HEK293 (cell line): ENCODE measurements around the gene NMNAT3.

Source experiments
- CTCF ChIA-PET: fragments of 350-600 bp; formaldehyde crosslinking; extraction: SDS; loops from one replicate; lab custom pipeline; 2021; ENCODE audit warnings: antibody characterized with exemption; lab: Yijun Ruan, JAX
- POLR2A ChIA-PET: fragments of 300-600 bp; formaldehyde crosslinking; extraction: SDS; loops from one replicate; lab custom pipeline; 2020; ENCODE audit warnings: antibody characterized with exemption, inconsistent platforms; lab: Yijun Ruan, JAX
- H3K27ac ChIP-seq: fragments of 200-500 bp; sonication (Bioruptor generic); 2 replicates; pipeline ENCODE4 v1.5.1; 2014; ENCODE audit warnings: low read depth, low read length, control low read depth, inconsistent platforms; ENCODE audit errors: extremely low read depth
- H3K36me3 ChIP-seq, 2 experiments: fragments of 200-500 bp in 1 of 2; sonication (Bioruptor generic) in 1 of 2; 1 replicate in 1 of 2; 2 replicates in 1 of 2; pipeline ENCODE4 v1.5.1; 2014 to 2017; ENCODE audit warnings: inconsistent platforms in 2 of 2, low read length in 2 of 2; ENCODE audit not compliant: control insufficient read depth in 2 of 2, insufficient read depth in 1 of 2
- H3K4me1 ChIP-seq: fragments of 200-500 bp; sonication (Bioruptor generic); 2 replicates; pipeline ENCODE4 v1.5.1; 2014; ENCODE audit warnings: mild to moderate bottlenecking, low read length, inconsistent platforms; ENCODE audit not compliant: control insufficient read depth, insufficient read depth
- H3K4me3 ChIP-seq: 2 replicates; pipeline ENCODE4 v1.5.1; 2011; ENCODE audit warnings: low read depth, mild to moderate bottlenecking, control low read depth, low read length, moderate library complexity
- H3K9me3 ChIP-seq: fragments of 200-500 bp; sonication (Bioruptor generic); 2 replicates; pipeline ENCODE4 v1.5.1; 2014; ENCODE audit warnings: low read depth, low read length, inconsistent platforms; ENCODE audit not compliant: control insufficient read depth, insufficient read depth
- GLI2 ChIP-seq: fragments of 450-650 bp; formaldehyde crosslinking; IDR thresholded peaks from 2 replicates; pipeline ENCODE4; 2017; ENCODE audit warnings: missing biosample characterization, missing genetic modification characterization, low read depth, borderline replicate concordance
- GLIS1 ChIP-seq: fragments of 450-650 bp; formaldehyde crosslinking; IDR thresholded peaks from 2 replicates; pipeline ENCODE4 v1.5.1; 2016; ENCODE audit warnings: missing biosample characterization, missing genetic modification characterization
- SALL2 ChIP-seq: fragments of 450-650 bp; formaldehyde crosslinking; IDR thresholded peaks from 2 replicates; pipeline ENCODE4 v1.5.0; 2017; ENCODE audit warnings: missing biosample characterization, mild to moderate bottlenecking, missing genetic modification characterization, borderline replicate concordance
- ZEB2 ChIP-seq: fragments of 450-650 bp; formaldehyde crosslinking; IDR thresholded peaks from 2 replicates; pipeline ENCODE4 v1.5.1; 2016; ENCODE audit warnings: missing biosample characterization, missing genetic modification characterization
- ZNF16 ChIP-seq: fragments of 450-650 bp; formaldehyde crosslinking; IDR thresholded peaks from 2 replicates; pipeline ENCODE4 v1.5.1; 2016; ENCODE audit warnings: low read depth, missing biosample characterization, missing genetic modification characterization
- ZNF175 ChIP-seq: fragments of 450-650 bp; formaldehyde crosslinking; IDR thresholded peaks from 2 replicates; pipeline ENCODE4 v1.5.1; 2016; ENCODE audit warnings: missing biosample characterization, missing genetic modification characterization
- ZNF2 ChIP-seq: fragments of 450-650 bp; formaldehyde crosslinking; IDR thresholded peaks from 2 replicates; pipeline ENCODE4 v1.5.1; 2016; ENCODE audit warnings: missing biosample characterization, missing genetic modification characterization
- ZNF223 ChIP-seq: fragments of 450-650 bp; formaldehyde crosslinking; IDR thresholded peaks from 2 replicates; pipeline ENCODE4 v1.5.1; 2016; ENCODE audit warnings: missing biosample characterization, missing genetic modification characterization
- ZNF292 ChIP-seq: fragments of 450-650 bp; formaldehyde crosslinking; IDR thresholded peaks from 2 replicates; pipeline ENCODE4 v1.5.1; 2016; ENCODE audit warnings: low read depth, missing biosample characterization, missing genetic modification characterization, borderline replicate concordance
- ZNF366 ChIP-seq: fragments of 450-650 bp; formaldehyde crosslinking; conservative IDR thresholded peaks from 2 replicates; pipeline ENCODE4 v1.5.1; 2016; ENCODE audit warnings: missing biosample characterization, missing genetic modification characterization
- ZNF394 ChIP-seq: fragments of 450-650 bp; formaldehyde crosslinking; IDR thresholded peaks from 2 replicates; pipeline ENCODE4 v1.5.1; 2016; ENCODE audit warnings: missing biosample characterization, missing genetic modification characterization, mild to moderate bottlenecking, moderate library complexity, borderline replicate concordance
- ZNF529 ChIP-seq: fragments of 450-650 bp; formaldehyde crosslinking; IDR thresholded peaks from 2 replicates; pipeline ENCODE4 v1.5.1; 2017; ENCODE audit warnings: missing genetic modification characterization, missing biosample characterization; ENCODE audit not compliant: insufficient replicate concordance
- ZNF596 ChIP-seq: fragments of 450-650 bp; IDR thresholded peaks from 2 replicates; pipeline ENCODE4 v1.5.0; 2018; ENCODE audit warnings: missing biosample characterization, mild to moderate bottlenecking, missing genetic modification characterization, moderate library complexity
- ZNF623 ChIP-seq: fragments of 450-650 bp; formaldehyde crosslinking; IDR thresholded peaks from 2 replicates; pipeline ENCODE4 v1.5.1; 2016; ENCODE audit warnings: missing biosample characterization, missing genetic modification characterization
- ZNF624 ChIP-seq: fragments of 450-650 bp; formaldehyde crosslinking; IDR thresholded peaks from 2 replicates; pipeline ENCODE4 v1.5.1; 2017; ENCODE audit warnings: missing biosample characterization, missing genetic modification characterization
- ZNF76 ChIP-seq: fragments of 450-650 bp; formaldehyde crosslinking; IDR thresholded peaks from 2 replicates; pipeline ENCODE4; 2016; ENCODE audit warnings: low read depth, missing biosample characterization, missing genetic modification characterization, borderline replicate concordance
- ZSCAN23 ChIP-seq: fragments of 450-650 bp; formaldehyde crosslinking; IDR thresholded peaks from 2 replicates; pipeline ENCODE4 v1.5.1; 2016; ENCODE audit warnings: missing biosample characterization, missing genetic modification characterization
- TF ChIP-seq, protein P1 (sequence below): fragments of 450-650 bp; IDR thresholded peaks from 2 replicates; pipeline ENCODE4 v1.5.1; 2018; ENCODE audit warnings: missing biosample characterization, mild to moderate bottlenecking, missing genetic modification characterization
- TF ChIP-seq, protein P2 (sequence below): fragments of 450-650 bp; formaldehyde crosslinking; IDR thresholded peaks from 2 replicates; pipeline ENCODE4 v1.5.1; 2016; ENCODE audit warnings: missing biosample characterization, missing genetic modification characterization
- TF ChIP-seq, protein P3 (sequence below): fragments of 450-650 bp; formaldehyde crosslinking; IDR thresholded peaks from 2 replicates; pipeline ENCODE4 v1.5.1; 2016; ENCODE audit warnings: missing biosample characterization, missing genetic modification characterization
- TF ChIP-seq, protein P4 (sequence below): fragments of 450-650 bp; formaldehyde crosslinking; IDR thresholded peaks from 2 replicates; pipeline ENCODE4 v1.5.1; 2016; ENCODE audit warnings: missing biosample characterization, missing genetic modification characterization, borderline replicate concordance

Gene NMNAT3

DNA sequence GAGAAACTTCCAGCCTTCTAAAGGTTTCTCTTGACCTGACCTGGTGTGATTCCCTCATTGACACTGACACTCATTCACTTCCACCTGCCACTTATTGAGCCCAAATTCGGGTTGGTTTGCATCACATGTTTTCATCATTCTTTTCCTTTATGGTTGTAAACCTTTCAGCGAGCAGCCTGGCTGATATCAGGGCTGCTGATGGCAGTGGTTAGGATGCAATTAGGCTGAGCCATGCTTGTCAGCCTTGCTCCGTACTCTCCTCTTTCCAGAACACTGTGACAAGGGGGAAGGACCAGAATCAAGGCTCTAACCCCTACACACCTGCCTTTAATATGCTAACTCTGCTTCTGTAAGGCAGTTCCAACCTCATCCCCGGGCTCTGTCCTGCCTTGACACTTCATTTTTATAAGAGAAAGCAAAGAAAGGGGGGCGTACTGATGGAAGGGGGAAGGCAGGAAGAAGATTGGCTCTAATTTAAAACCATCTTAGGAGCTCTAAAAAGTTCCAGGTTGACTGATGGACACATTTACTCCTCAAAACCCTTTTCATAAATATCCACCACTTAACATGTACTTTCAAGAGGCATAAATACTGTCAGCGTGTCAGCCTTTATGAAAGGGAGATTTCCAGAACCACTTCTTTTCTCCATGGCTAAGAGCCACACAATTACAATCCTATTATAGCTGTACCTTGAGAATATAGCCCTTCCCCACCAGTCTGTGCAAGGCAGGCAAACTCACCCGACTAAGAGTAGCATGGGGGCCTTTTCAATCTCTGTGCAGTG is 5.7 kb downstream of the NMNAT3 start (continued):
- TF ChIP-seq ZNF76 (tag by site-specific recombination), result no peak
- TF ChIP-seq SALL2 (tag by site-specific recombination), result no peak
- TF ChIP-seq GLIS1 (tag by site-specific recombination), result no peak

DNA sequence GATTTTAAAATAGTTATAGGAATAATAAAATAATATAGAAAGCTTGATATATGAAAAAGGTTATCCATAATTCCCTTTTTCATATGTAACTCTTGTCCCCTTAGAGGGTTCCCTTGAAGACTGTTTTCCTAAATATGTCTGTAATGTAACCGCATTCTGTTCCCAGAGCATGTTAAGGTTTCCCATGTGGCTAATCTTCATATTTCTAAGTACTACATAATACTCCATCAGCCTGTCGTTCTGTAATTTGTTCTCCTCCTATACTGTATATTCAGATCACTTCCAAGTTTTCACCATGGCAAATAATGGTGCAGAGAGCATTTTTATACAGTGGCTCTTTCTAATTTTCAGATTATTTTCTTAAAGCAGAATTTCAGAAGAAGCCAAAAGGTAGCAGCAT is 6.7 kb downstream of the NMNAT3 start:
- CTCF ChIA-PET, result no interaction called here
- Histone ChIP-seq H3K27ac (no peak overlapping the region), H3K36me3 (no peaks in the 10 kb centered on the region), H3K9me3 (no peaks in the 10 kb centered on the region), H3K4me1 (no peaks in the 10 kb centered on the region), H3K4me3 (no peak overlapping the region)
- POLR2A ChIA-PET, result no interaction called here
- no peak for TF ChIP-seq ZNF292 (tag by site-specific recombination)
- TF ChIP-seq ZSCAN23, result no peak
- TF ChIP-seq, protein P1, sequence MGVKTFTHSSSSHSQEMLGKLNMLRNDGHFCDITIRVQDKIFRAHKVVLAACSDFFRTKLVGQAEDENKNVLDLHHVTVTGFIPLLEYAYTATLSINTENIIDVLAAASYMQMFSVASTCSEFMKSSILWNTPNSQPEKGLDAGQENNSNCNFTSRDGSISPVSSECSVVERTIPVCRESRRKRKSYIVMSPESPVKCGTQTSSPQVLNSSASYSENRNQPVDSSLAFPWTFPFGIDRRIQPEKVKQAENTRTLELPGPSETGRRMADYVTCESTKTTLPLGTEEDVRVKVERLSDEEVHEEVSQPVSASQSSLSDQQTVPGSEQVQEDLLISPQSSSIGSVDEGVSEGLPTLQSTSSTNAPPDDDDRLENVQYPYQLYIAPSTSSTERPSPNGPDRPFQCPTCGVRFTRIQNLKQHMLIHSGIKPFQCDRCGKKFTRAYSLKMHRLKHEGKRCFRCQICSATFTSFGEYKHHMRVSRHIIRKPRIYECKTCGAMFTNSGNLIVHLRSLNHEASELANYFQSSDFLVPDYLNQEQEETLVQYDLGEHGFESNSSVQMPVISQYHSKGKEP, result no peak
- TF ChIP-seq ZNF529 (tag by site-specific recombination), result no peak
- TF ChIP-seq ZNF596 (tag by site-specific recombination), result no peak
- no peak for TF ChIP-seq ZNF366
- no peak for TF ChIP-seq ZNF394 (tag by site-specific recombination)
- TF ChIP-seq ZNF16 (tag by site-specific recombination), result no peak
- TF ChIP-seq ZNF175, result no peak
- TF ChIP-seq, protein P2, sequence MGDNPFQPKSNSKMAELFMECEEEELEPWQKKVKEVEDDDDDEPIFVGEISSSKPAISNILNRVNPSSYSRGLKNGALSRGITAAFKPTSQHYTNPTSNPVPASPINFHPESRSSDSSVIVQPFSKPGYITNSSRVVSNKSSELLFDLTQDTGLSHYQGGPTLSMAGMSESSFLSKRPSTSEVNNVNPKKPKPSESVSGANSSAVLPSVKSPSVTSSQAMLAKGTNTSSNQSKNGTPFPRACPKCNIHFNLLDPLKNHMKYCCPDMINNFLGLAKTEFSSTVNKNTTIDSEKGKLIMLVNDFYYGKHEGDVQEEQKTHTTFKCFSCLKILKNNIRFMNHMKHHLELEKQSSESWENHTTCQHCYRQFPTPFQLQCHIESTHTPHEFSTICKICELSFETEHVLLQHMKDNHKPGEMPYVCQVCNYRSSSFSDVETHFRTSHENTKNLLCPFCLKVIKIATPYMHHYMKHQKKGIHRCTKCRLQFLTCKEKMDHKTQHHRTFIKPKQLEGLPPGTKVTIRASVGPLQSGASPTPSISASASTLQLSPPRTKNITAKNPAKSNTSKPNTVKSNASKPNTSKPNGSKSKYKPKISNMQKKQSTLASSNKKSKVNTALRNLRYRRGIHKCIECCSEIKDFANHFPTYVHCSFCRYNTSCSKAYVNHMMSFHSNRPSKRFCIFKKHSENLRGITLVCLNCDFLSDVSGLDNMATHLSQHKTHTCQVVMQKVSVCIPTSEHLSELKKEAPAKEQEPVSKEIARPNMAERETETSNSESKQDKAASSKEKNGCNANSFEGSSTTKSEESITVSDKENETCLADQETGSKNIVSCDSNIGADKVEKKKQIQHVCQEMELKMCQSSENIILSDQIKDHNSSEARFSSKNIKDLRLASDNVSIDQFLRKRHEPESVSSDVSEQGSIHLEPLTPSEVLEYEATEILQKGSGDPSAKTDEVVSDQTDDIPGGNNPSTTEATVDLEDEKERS (tag by site-specific recombination), result no peak
- TF ChIP-seq, protein P3, sequence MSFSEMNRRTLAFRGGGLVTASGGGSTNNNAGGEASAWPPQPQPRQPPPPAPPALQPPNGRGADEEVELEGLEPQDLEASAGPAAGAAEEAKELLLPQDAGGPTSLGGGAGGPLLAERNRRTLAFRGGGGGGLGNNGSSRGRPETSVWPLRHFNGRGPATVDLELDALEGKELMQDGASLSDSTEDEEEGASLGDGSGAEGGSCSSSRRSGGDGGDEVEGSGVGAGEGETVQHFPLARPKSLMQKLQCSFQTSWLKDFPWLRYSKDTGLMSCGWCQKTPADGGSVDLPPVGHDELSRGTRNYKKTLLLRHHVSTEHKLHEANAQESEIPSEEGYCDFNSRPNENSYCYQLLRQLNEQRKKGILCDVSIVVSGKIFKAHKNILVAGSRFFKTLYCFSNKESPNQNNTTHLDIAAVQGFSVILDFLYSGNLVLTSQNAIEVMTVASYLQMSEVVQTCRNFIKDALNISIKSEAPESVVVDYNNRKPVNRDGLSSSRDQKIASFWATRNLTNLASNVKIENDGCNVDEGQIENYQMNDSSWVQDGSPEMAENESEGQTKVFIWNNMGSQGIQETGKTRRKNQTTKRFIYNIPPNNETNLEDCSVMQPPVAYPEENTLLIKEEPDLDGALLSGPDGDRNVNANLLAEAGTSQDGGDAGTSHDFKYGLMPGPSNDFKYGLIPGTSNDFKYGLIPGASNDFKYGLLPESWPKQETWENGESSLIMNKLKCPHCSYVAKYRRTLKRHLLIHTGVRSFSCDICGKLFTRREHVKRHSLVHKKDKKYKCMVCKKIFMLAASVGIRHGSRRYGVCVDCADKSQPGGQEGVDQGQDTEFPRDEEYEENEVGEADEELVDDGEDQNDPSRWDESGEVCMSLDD (tag by site-specific recombination), result no peak
- TF ChIP-seq ZNF223 (tag by site-specific recombination), result no peak
- no peak for TF ChIP-seq ZNF2
- TF ChIP-seq, protein P4, sequence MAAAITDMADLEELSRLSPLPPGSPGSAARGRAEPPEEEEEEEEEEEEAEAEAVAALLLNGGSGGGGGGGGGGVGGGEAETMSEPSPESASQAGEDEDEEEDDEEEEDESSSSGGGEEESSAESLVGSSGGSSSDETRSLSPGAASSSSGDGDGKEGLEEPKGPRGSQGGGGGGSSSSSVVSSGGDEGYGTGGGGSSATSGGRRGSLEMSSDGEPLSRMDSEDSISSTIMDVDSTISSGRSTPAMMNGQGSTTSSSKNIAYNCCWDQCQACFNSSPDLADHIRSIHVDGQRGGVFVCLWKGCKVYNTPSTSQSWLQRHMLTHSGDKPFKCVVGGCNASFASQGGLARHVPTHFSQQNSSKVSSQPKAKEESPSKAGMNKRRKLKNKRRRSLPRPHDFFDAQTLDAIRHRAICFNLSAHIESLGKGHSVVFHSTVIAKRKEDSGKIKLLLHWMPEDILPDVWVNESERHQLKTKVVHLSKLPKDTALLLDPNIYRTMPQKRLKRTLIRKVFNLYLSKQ (tag by site-specific recombination), result no peak
- no peak for TF ChIP-seq ZNF624 (tag by site-specific recombination)
- TF ChIP-seq GLI2 (tag by site-specific recombination), result no peak
- TF ChIP-seq ZEB2 (tag by site-specific recombination), result no peak
- TF ChIP-seq ZNF623 (tag by site-specific recombination), result no peak
